Mesodermal cell (in vitro differentiated cells): ENCODE measurements around the gene CD99L2.

Source experiments
- H3K27ac ChIP-seq: 2 replicates; pipeline ENCODE4 v1.7.0; 2013; ENCODE audit warnings: mild to moderate bottlenecking, low read depth, low read length, moderate library complexity; ENCODE audit not compliant: severe bottlenecking
- H3K36me3 ChIP-seq: 2 replicates; pipeline ENCODE4 v1.7.1; 2013; ENCODE audit warnings: mild to moderate bottlenecking, low read length, moderate library complexity; ENCODE audit not compliant: control insufficient read depth, insufficient read depth
- H3K4me1 ChIP-seq: one replicate; pipeline ENCODE4 v1.7.1; 2013; ENCODE audit warnings: mild to moderate bottlenecking, low read length; ENCODE audit not compliant: insufficient read depth, control insufficient read depth, poor library complexity, severe bottlenecking
- H3K4me3 ChIP-seq: 2 replicates; pipeline ENCODE4 v1.7.0; 2013; ENCODE audit warnings: low read length, control low read depth, mild to moderate bottlenecking; ENCODE audit not compliant: insufficient read depth, poor library complexity, severe bottlenecking; ENCODE audit errors: extremely low read depth
- H3K9me3 ChIP-seq: 2 replicates; pipeline ENCODE4 v1.7.1; 2013; ENCODE audit warnings: mild to moderate bottlenecking, low read length, moderate library complexity; ENCODE audit not compliant: control insufficient read depth
- WGBS, 2 experiments: methylation state at CpG; one replicate each; pipeline ENCODE4 v1.1.5; 2013; ENCODE audit warnings: missing lambda C conversion rate in 2 of 2; ENCODE audit not compliant: insufficient coverage in 2 of 2; 5-methylcytosine and 5-hydroxymethylcytosine counted together

Gene CD99L2

DNA sequence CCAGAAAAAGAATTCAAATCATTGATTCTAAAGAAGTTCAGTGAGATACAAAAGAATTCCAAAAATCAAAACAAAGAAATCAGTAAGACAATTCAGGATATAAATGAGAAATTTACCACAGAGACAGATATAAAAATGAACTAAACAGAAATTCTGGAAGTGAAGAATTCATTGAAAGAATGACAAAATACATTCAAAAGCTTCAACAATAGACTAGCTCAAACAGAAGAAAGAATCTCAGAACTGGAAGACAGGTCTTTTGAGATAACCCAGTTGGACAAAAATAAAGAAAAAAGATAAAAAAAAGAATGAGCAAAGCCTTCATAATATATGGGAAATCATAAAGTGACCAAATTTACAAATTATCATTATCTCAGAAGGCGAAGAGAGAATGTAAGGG lies 41.7 kb downstream of the CD99L2 start:
- H3K9me3 ChIP-seq, result no peaks in the 10 kb centered on the region
- WGBS, 2 experiments, result no CpG with 5 or more reads among the region's 1 CpG
- H3K27ac ChIP-seq, result no peak overlapping the region
- H3K4me1 ChIP-seq, result no peaks in the 10 kb centered on the region
- H3K4me3 ChIP-seq, result no peak overlapping the region
- no peaks in the 10 kb centered on the region for H3K36me3 ChIP-seq

DNA sequence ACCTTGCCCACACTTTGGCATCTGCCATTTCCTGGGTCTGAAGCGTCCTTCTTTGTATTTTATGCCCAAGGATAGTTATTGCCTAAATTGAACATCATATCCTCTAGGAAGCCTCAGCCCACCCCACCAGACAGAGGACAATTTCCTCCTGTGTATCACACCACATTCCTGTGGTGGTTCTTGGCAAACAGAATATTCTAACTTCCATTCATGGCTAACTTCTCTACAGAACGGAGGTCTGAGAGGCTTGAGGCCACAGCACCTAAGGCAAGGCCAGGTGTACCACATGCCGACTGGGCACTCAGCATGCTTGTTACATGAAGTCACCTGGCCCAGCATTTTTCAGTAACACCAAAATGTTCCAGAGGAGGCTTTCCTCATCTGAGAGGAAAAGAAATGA lies 42.4 kb downstream of the CD99L2 start:
- no peak overlapping the region for H3K27ac ChIP-seq
- no peaks in the 10 kb centered on the region for H3K36me3 ChIP-seq
- H3K4me3 ChIP-seq, result no peak overlapping the region
- H3K9me3 ChIP-seq, result no peaks in the 10 kb centered on the region
- H3K4me1 ChIP-seq, result no peaks in the 10 kb centered on the region
- WGBS, 2 experiments, result no CpG with 5 or more reads among the region's 3 CpGs

DNA sequence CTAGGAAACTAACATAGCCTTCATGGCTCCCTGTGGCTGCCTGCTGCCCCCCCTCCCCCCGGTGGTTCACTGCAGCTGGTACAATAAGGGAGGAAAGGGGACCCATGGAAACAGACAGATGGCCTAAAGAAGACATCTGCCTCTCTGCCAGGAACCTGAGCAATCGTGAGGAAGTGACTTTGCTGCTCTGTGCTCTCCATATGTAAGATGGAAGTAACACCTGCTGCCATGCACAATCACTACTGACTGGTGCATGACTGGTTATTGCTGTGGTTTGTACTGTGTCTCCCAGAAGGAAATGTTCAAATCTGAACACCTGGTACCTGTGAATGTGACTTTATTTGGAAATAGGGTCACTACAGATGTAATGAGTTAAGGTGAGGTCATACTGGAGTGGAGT lies 43.6 kb downstream of the CD99L2 start:
- Histone ChIP-seq H3K36me3 (no peaks in the 10 kb centered on the region), H3K4me3 (no peak overlapping the region), H3K27ac (no peak overlapping the region), H3K4me1 (no peaks in the 10 kb centered on the region), H3K9me3 (no peaks in the 10 kb centered on the region)
- 100% methylated on average over 2 of the region's 2 CpGs; no CpG with 5 or more reads in 1 of the 2 experiments for WGBS, 2 experiments

DNA sequence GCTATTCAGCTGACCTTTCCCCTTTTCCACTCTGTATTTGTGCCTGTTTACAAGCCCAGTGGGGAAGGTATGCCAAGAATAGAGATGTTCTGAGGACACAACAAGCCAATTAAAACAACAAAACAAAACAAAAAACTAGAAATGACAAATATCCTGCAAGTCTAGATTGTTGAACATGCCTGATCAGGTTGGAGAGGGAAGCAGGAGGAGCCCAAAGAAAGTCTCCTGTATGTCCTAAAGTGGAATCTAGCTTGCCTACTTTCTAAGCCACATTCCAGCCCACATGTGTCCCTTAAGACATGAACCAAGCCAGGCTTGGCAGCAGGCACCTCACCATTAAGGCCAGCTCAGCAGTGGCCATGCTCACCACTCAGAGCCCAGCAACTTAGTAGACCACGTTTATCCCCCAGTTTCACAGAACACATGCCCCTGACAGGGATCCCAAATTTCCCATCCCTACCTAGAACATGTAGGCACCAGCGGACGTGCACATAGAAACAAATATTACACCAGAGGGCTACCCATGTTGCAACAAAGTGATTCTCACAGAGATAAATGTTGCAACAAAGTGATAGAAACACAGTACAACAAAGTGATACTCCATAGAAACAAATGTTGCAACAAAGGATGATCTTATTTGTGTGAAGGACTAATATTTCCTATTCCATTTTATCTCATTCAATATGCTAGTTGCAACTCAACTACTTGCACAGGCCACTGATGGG lies 48.3 kb downstream of the CD99L2 start:
- Histone ChIP-seq H3K9me3 (no peaks in the 10 kb centered on the region), H3K27ac (no peak overlapping the region), H3K4me1 (no peaks in the 10 kb centered on the region), H3K4me3 (no peak overlapping the region), H3K36me3 (no peaks in the 10 kb centered on the region)
- WGBS, 2 experiments, result no CpG with 5 or more reads among the region's 3 CpGs

DNA sequence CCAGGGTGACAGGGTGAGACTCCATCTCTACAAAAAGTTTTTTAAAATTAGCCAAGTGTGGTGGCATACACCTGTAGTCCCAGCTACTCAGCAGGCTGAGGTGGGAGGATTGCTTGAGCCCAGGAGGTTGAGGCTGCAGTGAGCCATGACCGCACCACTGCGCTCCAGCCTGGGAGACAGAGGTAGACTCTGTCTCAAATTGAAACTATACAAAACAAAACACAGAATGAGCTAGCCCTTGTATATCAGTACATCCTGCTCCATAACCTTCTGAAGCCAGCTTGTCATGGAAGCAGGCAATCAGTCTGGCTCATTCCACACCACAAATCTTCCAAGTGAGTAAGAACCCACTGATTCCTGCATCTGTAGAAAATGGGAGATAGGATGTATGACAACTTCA lies 49.0 kb downstream of the CD99L2 start:
- Histone ChIP-seq H3K27ac (no peak overlapping the region), H3K4me3 (no peak overlapping the region), H3K4me1 (no peaks in the 10 kb centered on the region), H3K36me3 (no peaks in the 10 kb centered on the region), H3K9me3 (no peaks in the 10 kb centered on the region)
- no CpG with 5 or more reads among the region's 2 CpGs for WGBS, 2 experiments

DNA sequence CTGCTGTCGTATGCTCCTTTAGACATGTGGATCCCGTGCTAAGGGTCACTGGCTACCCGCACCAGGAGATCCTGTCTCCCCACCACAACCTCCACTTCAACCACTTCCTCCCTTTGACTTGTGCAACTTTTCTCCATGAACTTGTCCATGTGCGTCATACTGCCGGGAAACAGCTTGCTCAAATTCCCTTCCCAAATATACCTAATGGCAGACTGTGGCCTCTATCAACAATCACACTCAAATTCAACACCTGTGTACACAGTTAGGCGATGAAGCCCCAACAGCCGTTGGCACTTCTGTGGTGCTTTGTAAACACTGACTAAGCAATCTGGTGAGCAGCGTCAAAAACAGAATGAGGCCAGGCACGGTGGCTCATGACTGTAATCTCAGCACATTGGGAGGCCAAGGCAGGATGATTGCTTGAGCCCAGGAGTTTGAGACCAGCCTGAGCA lies 49.5 kb downstream of the CD99L2 start:
- H3K4me3 ChIP-seq, result no peak overlapping the region
- WGBS, 2 experiments, result 92 to 93% methylated on average over 3 to 6 of the region's 9 CpGs
- H3K4me1 ChIP-seq, result no peaks in the 10 kb centered on the region
- H3K9me3 ChIP-seq, result no peaks in the 10 kb centered on the region
- no peak overlapping the region for H3K27ac ChIP-seq
- H3K36me3 ChIP-seq, result no peaks in the 10 kb centered on the region

DNA sequence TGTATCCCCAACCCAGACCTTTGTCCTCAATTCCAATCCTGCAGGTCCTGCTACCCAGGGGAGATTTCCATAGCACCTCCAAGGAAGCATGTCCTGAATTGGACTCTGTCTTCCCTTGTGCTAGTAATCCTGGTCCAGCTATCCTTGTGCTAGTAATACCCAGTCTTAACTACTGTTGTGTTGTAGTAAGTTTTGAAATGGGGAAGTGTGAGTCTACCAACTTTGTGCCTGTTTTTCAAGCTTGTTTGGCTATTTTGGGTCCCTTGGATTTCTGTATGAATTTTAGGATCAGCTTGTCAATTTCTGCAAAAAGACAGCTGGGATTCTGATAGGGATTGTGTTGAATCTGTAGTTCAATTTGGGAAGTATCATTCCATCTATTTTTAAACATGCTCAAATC lies 51.4 kb downstream of the CD99L2 start:
- Histone ChIP-seq H3K4me1 (no peaks in the 10 kb centered on the region), H3K36me3 (no peaks in the 10 kb centered on the region), H3K27ac (no peak overlapping the region), H3K9me3 (no peaks in the 10 kb centered on the region), H3K4me3 (no peak overlapping the region)

DNA sequence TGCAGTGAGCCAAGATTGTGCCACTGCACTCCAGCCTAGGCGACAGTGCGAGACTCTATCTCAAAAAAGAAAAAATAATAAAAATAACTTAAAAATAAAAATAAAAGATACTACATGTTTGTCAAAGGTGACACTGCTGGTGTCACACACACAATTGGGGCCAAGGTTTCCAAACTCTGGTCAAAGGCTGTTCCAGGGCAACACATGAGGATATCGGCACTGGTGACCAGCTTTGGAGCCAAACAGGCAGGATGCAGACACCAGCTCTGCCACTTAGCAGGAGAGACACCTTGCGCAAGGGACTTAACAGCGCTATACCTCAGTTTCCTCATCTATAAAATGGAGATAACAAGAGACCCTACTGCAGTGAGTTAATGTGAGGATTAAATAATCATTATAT lies 52.3 kb downstream of the CD99L2 start:
- Histone ChIP-seq H3K36me3 (no peaks in the 10 kb centered on the region), H3K4me1 (no peaks in the 10 kb centered on the region), H3K9me3 (no peaks in the 10 kb centered on the region), H3K27ac (no peak overlapping the region), H3K4me3 (no peak overlapping the region)
- WGBS, 2 experiments, result 83 to 100% methylated on average over 1 of the region's 5 CpGs

DNA sequence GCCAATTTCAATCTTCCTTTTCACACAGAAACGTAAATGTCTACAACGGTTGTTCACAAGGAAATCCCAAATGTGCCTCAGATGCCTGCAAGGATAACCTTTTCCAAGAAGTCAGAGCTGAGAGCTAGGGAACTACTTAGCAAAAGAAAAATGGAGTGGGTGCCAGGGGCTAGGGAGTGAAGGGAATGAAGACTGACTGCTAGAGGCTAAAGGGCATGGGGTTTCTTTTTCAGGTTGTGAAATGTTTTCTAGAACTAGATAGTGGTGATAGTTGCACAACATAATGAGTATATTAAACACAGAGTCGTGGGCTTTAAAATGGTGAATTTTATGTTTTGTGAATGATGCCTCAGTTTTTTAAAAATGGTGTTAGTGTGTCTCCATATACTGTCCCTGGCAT lies 53.4 kb downstream of the CD99L2 start:
- Histone ChIP-seq H3K4me1 (no peaks in the 10 kb centered on the region), H3K27ac (no peak overlapping the region), H3K9me3 (no peaks in the 10 kb centered on the region), H3K4me3 (no peak overlapping the region), H3K36me3 (no peaks in the 10 kb centered on the region)
- 100% methylated on average over 2 of the region's 3 CpGs; no CpG with 5 or more reads in 1 of the 2 experiments for WGBS, 2 experiments

DNA sequence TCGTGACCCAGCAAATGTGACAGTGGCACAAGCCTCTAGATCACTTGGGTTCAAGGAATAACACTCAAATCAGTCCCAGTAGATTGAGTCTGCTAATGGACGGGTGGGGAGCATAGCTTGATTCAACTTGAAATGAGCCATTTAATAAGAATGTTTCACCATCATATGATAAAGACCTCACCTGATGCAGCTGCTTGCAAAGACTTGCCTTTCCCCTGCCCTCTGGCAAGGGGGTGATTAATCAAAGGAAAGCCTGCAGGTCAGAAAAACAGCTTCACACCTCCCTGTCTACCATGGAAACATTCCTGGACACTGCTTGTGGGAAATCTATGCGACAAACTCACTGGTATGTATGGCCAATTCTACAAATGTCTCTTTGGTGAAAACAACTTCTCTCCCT lies 54.5 kb downstream of the CD99L2 start:
- no peak overlapping the region for H3K4me3 ChIP-seq
- WGBS, 2 experiments, result 83% methylated on average over 1 of the region's 3 CpGs; no CpG with 5 or more reads in 1 of the 2 experiments
- no peak overlapping the region for H3K27ac ChIP-seq
- H3K4me1 ChIP-seq, result no peaks in the 10 kb centered on the region
- no peaks in the 10 kb centered on the region for H3K9me3 ChIP-seq
- H3K36me3 ChIP-seq, result no peaks in the 10 kb centered on the region

DNA sequence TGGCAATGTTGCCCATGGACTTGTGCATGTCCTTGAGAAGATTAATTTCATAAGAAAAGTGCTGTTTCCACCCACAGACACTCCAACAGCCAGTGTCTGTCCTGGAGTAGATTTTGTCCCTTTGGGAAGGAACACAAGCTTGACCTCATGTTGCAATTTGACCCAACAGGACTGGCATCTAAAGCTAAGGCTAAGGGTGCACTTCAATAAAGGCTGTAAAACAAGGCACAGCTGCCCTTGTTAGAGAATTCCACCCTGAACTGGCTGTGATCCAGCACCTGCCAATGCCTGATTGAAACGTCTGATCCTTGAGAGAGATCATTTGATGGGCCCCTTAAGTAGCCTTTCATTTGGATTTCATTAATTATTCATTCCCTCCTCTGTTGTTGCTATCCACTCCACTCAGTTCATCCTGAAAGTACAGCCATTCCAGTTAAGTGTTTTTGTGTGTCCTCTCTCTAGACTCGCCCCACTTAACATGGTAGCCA lies 56.2 kb downstream of the CD99L2 start:
- Histone ChIP-seq H3K4me3 (no peak overlapping the region), H3K9me3 (no peaks in the 10 kb centered on the region), H3K27ac (no peak overlapping the region), H3K36me3 (no peaks in the 10 kb centered on the region), H3K4me1 (no peaks in the 10 kb centered on the region)
- 40 to 90% methylated on average over 1 to 2 of the region's 2 CpGs for WGBS, 2 experiments
